Muscle of leg (tissue), 11 donors: ENCODE data around the gene METTL16. TPM values are rescaled to one million over a fixed set of nuclear protein-coding genes. Genes with fewer than 3 reads are reported as not detected.

ENCODE experiments used
- DNase-seq: peaks from one replicate; pipeline ENCODE4 v3.0.0; 2013
- H3K27ac ChIP-seq: one replicate; pipeline ENCODE4 v1.5.1; 2013; ENCODE audit warnings: mild to moderate bottlenecking, low read length, control low read depth
- H3K27me3 ChIP-seq: one replicate; pipeline ENCODE4 v1.6.1; 2013; ENCODE audit warnings: low read length; ENCODE audit not compliant: control insufficient read depth, insufficient read depth
- H3K36me3 ChIP-seq: one replicate; pipeline ENCODE4 v1.6.1; 2013; ENCODE audit warnings: low read length; ENCODE audit not compliant: control insufficient read depth, insufficient read depth
- H3K4me1 ChIP-seq: one replicate; pipeline ENCODE4 v1.6.1; 2013; ENCODE audit warnings: low read length; ENCODE audit not compliant: control insufficient read depth, insufficient read depth
- H3K4me3 ChIP-seq: one replicate; pipeline ENCODE4 v1.5.1; 2013; ENCODE audit warnings: low read length, control low read depth
- H3K9me3 ChIP-seq: replicated peaks from 2 replicates; pipeline ENCODE4 v1.6.1; 2013; ENCODE audit warnings: low read depth, low read length; ENCODE audit not compliant: control insufficient read depth
- WGBS: methylation state at CpG from one replicate; pipeline ENCODE4 v1.1.5; 2013; ENCODE audit warnings: missing lambda C conversion rate; ENCODE audit not compliant: insufficient coverage; 5-methylcytosine and 5-hydroxymethylcytosine counted together
- polyA plus RNA-seq, 8 donors: library from polyadenylated mRNA; unstranded; fragments of 120-200 nt; gene quantifications; one replicate each; pipeline versions ENCODE4 v1.2.1 to v1.2.3, GENCODE V29; 2013; ENCODE audit warnings: inconsistent platforms in 1 of 8, low replicate concordance in 1 of 8; ENCODE audit not compliant: insufficient read length in 8 of 8, insufficient read depth in 1 of 8
- total RNA-seq: library from RNA; stranded (reverse); fragments of 120-200 nt; gene quantifications from one replicate; pipeline ENCODE4 v1.2.4, GENCODE V29; 2013

Gene METTL16
- total and polyA plus RNA-seq, 9 donors, result 15.5 to 24.1 (median 20.5) TPM

GRCh38 chr17:2375406-2375805 lies 136.3 kb downstream of the METTL16 start:
- Histone ChIP-seq H3K36me3 (peaks cover 76% of the 10 kb centered on the region), H3K4me3 (no peak overlapping the region), H3K27ac (no peak overlapping the region), H3K9me3 (no peaks in the 10 kb centered on the region), H3K4me1 (no peaks in the 10 kb centered on the region), H3K27me3 (no peaks in the 10 kb centered on the region)
- DNase-seq, result no peak
- WGBS, result 91% methylated on average over 19 of the region's 19 CpGs

DNA sequence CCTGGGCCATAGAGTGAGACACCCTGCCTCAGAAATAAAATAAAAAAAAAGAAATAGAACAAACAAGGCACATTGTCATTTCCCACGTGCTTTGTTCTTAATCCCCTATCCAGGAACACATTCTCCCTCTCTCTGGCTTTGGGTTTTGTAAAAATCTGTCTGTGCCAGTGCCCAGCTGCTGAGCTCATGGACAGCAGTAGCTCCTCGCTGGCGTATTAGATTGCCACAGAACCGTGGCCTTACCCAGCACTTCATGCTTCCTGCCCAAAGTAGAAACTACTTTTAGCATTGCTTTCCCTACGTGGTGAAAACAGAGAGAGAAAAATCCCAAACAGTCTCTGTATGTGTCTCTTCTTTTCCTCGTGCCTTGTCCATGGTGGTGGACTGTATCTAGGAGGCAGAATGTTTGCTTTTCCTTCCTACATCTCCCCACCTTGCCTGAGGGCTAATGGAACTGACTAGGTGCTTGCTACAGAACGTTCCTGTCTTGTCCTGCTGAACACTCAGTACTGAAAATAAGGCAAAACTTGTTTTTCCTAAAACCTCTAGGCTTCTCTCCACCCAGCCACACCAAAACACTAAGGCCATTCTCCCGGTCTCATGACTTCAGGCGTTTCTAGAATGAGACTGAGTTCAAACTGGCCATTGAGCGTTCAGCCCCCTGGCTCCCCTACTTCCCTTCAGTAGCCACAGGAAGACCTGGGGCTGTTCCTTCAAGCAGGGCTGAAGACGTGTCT lies 137.0 kb downstream of the METTL16 start:
- Histone ChIP-seq H3K27ac (no peak overlapping the region), H3K4me1 (no peaks in the 10 kb centered on the region), H3K4me3 (no peak overlapping the region), H3K36me3 (peaks cover 70% of the 10 kb centered on the region), H3K9me3 (no peaks in the 10 kb centered on the region), H3K27me3 (no peaks in the 10 kb centered on the region)
- no peak for DNase-seq
- 78% methylated on average over 6 of the region's 11 CpGs for WGBS

DNA sequence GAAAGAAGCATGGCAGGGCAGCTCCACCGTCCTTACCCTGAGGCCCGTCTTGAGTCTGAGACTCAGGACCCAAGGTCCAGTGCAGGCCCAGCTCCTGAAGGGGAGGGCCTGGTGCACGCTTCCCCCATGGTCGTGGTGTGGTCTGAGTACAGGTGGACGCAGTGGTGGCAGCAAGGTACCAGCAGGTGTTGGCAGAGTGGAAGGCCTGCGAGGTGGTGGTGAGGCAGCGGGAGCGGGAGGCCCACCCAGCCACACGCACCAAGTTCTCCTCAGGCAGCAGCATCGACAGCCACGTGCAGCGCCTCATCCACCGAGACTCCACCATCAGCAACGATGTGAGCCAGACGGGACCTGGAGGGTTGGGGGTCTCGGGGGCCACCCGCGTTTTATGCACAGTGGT lies 138.5 kb downstream of the METTL16 start:
- Histone ChIP-seq H3K27me3 (no peaks in the 10 kb centered on the region), H3K4me1 (no peaks in the 10 kb centered on the region), H3K27ac (no peak overlapping the region), H3K9me3 (no peaks in the 10 kb centered on the region), H3K36me3 (peaks cover 64% of the 10 kb centered on the region), H3K4me3 (no peak overlapping the region)
- DNase-seq, result no peak
- WGBS, result 92% methylated on average over 18 of the region's 18 CpGs

GRCh38 chr17:2372681-2373080 lies 139.0 kb downstream of the METTL16 start:
- Histone ChIP-seq H3K27ac (no peak overlapping the region), H3K4me3 (no peak overlapping the region), H3K9me3 (no peaks in the 10 kb centered on the region), H3K4me1 (no peaks in the 10 kb centered on the region), H3K36me3 (peaks cover 64% of the 10 kb centered on the region), H3K27me3 (no peaks in the 10 kb centered on the region)
- WGBS, result 85% methylated on average over 15 of the region's 16 CpGs
- no peak for DNase-seq

DNA sequence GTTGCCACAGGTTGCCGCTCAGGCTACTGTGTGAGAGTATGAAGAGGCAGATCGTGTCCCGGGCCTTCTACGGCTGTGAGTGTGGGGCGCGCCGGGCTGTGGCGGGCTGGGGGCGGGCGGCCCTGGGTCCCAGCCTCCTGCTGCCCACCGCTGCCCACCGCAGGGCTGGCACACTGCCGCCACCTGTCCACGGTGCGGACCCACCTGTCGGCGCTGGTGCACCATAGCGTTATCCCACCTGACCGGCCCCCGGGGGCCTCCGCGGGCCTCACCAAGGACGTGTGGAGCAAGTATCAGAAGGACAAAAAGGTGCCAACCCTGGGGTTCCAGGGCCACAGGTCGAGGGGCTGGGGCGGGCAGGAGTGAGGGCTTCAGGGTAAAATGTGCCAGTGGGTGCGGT lies 139.5 kb downstream of the METTL16 start:
- 94% methylated on average over 22 of the region's 26 CpGs for WGBS

GRCh38 chr17:2371183-2372130 lies 140.2 kb downstream of the METTL16 start:
- Histone ChIP-seq H3K27ac (no peak overlapping the region), H3K4me3 (no peak overlapping the region), H3K27me3 (no peaks in the 10 kb centered on the region), H3K9me3 (no peaks in the 10 kb centered on the region), H3K36me3 (peaks cover 65% of the 10 kb centered on the region), H3K4me1 (no peaks in the 10 kb centered on the region)
- no peak for DNase-seq
- WGBS, result 90% methylated on average over 22 of the region's 30 CpGs

More for the DNA sequence above, 139.5 kb downstream of the METTL16 start:
- Histone ChIP-seq H3K4me1 (no peaks in the 10 kb centered on the region), H3K36me3 (peaks cover 63% of the 10 kb centered on the region), H3K9me3 (no peaks in the 10 kb centered on the region), H3K27me3 (no peaks in the 10 kb centered on the region), H3K4me3 (no peak overlapping the region), H3K27ac (no peak overlapping the region)
- DNase-seq, result no peak

GRCh38 chr17:2370211-2370589 lies 141.5 kb downstream of the METTL16 start:
- Histone ChIP-seq H3K27me3 (no peaks in the 10 kb centered on the region), H3K4me3 (no peak overlapping the region), H3K9me3 (no peaks in the 10 kb centered on the region), H3K27ac (no peak overlapping the region), H3K36me3 (peaks cover 63% of the 10 kb centered on the region), H3K4me1 (no peaks in the 10 kb centered on the region)
- no peak for DNase-seq
- 77% methylated on average over 11 of the region's 11 CpGs for WGBS

DNA sequence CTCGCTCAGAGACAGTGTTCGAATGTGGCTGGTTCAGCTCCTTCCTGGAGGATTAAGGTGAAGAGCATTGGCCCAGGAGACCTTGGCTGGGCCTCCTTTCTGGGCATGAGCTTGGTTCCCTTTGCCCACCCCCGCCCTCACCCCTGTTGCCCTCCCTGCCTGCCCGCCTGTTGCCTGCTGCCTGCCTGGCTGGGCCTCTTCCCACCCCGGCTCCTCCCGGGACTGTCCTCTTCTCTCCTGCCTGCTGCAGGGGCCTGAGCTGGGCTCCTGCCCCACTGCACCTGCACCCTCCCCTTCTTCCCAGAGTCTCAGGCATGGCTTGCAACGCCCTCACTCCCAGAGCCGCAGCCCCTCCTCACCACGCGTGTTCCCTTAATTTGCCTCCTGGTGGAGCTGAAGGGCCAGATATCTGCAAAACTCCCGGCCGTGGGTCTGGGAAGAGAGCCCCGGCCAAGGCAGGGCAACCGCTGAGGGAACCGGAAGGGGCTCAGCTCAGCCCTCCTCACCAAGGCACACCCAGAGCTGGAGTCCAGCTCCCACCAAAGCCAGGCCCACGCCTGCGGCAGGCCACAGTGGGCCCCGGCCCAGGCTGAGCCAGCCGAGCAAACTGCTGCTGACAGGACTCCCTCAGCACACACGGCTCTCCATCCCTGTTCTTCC lies 142.0 kb downstream of the METTL16 start:
- Histone ChIP-seq H3K4me3 (no peak overlapping the region), H3K4me1 (peaks cover 3% of the 10 kb centered on the region), H3K27me3 (no peaks in the 10 kb centered on the region), H3K27ac (no peak overlapping the region), H3K36me3 (peaks cover 64% of the 10 kb centered on the region), H3K9me3 (no peaks in the 10 kb centered on the region)
- no peak for DNase-seq
- WGBS, result 33% methylated on average over 18 of the region's 20 CpGs

DNA sequence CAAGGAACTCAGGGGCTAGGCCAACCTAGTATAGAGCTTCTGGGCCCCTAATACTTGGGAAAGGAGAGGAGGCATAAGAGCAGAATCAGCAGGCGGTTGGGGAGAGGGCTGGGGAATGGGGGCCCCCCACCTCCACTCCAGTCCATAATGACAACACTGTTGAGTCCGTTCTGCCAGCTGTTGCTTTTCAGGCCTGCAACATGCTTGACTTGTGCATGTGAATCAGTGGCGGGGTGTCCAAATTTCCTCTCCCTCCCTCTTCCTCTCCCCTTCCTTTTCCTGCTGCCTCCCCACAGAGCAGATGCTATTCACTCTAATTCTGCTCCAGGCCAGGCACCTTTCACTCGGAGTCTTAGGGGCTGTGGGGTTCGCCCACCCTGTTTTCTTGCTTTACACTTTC lies 142.6 kb downstream of the METTL16 start:
- 53% methylated on average over 4 of the region's 5 CpGs for WGBS
- Histone ChIP-seq H3K27ac (no peak overlapping the region), H3K9me3 (no peaks in the 10 kb centered on the region), H3K36me3 (peaks cover 63% of the 10 kb centered on the region), H3K4me3 (no peak overlapping the region), H3K4me1 (peaks cover 9% of the 10 kb centered on the region), H3K27me3 (no peaks in the 10 kb centered on the region)
- DNase-seq, result no peak

- H3K4me3 ChIP-seq, result no peak overlapping the region
- peaks cover 57% of the 10 kb centered on the region for H3K36me3 ChIP-seq
- WGBS, result 82% methylated on average over 7 of the region's 8 CpGs
- DNase-seq, result no peak
- peaks cover 16% of the 10 kb centered on the region for H3K4me1 ChIP-seq
- no peak overlapping the region for H3K27ac ChIP-seq
- H3K9me3 ChIP-seq, result no peaks in the 10 kb centered on the region
- H3K27me3 ChIP-seq, result no peaks in the 10 kb centered on the region
Observed at GRCh38 chr17:2368359-2368758, 143.3 kb downstream of the METTL16 start.
